GM18526 (cell line): ENCODE results near the gene TUSC2.

Source experiments
- POLR2A ChIP-seq: IDR thresholded peaks from 3 replicates; pipeline ENCODE4 v1.6.1; 2011; ENCODE audit not compliant: insufficient read length; ENCODE audit errors: extremely low read depth

TUSC2 gene

GRCh38 chr3:50327943-50328691, at the start of gene TUSC2:
Gene TUSC2 (minus strand): TSS chr3:50328223. CDS start chr3:50328099, 124 bp downstream.
- TF ChIP-seq POLR2A = peak; percentile 81

GRCh38 chr3:50375258-50375931, 47.4 kb upstream of the TUSC2 start:
- no peak for TF ChIP-seq POLR2A

GRCh38 chr3:50374363-50375257, 46.6 kb upstream of the TUSC2 start:
- TF ChIP-seq POLR2A = no peak

- TF ChIP-seq POLR2A = no peak
Measured at GRCh38 chr3:50373146-50374051, 45.4 kb upstream of the TUSC2 start.

- TF ChIP-seq POLR2A = no peak
Measured at GRCh38 chr3:50372349-50372748, 44.3 kb upstream of the TUSC2 start.

GRCh38 chr3:50371133-50371685, 43.2 kb upstream of the TUSC2 start:
- TF ChIP-seq POLR2A = no peak

- TF ChIP-seq POLR2A = no peak
Measured at GRCh38 chr3:50370594-50370993, 42.6 kb upstream of the TUSC2 start.

GRCh38 chr3:50369012-50369670, 41.1 kb upstream of the TUSC2 start:
- TF ChIP-seq POLR2A = no peak

GRCh38 chr3:50365842-50366220, 37.8 kb upstream of the TUSC2 start:
- no peak for TF ChIP-seq POLR2A

GRCh38 chr3:50365080-50365841, 37.2 kb upstream of the TUSC2 start:
- TF ChIP-seq POLR2A = peak; percentile 45

GRCh38 chr3:50364573-50365079, 36.6 kb upstream of the TUSC2 start:
- TF ChIP-seq POLR2A = no peak

- TF ChIP-seq POLR2A = no peak
Measured at GRCh38 chr3:50359760-50360110, 31.7 kb upstream of the TUSC2 start.

GRCh38 chr3:50358911-50359759, 31.1 kb upstream of the TUSC2 start, which contains the start of gene TMEM115:
Gene TMEM115 (minus strand): TSS chr3:50359521. CDS start chr3:50359063, 458 bp downstream.
- TF ChIP-seq POLR2A = peak; percentile 60
